HG03565 (cell line): ENCODE measurements around the gene PERP.

Experiments
- ATAC-seq: cut with Tn5 transposase; IDR thresholded peaks from one replicate; pipeline ENCODE4 v1.9.1; 2021; ENCODE audit warnings: mild to moderate bottlenecking, moderate library complexity; ENCODE audit not compliant: unreplicated experiment

Gene PERP

GRCh38 chr6:138063726-138064125 is 43.5 kb downstream of the PERP start:
- no peak for ATAC-seq

GRCh38 chr6:138054982-138055381 is 52.2 kb downstream of the PERP start:
- ATAC-seq = no peak

- ATAC-seq = no peak
Observed at GRCh38 chr6:138052783-138053182, 54.4 kb downstream of the PERP start.

GRCh38 chr6:138044972-138045371 is 62.2 kb downstream of the PERP start:
- ATAC-seq = no peak

GRCh38 chr6:138044458-138044857 is 62.8 kb downstream of the PERP start:
- no peak for ATAC-seq
